ENCODE results near the gene LPIN1.

Gene LPIN1

GRCh38 chr2:11784747-11785610 lies 38.5 kb downstream of the LPIN1 start:
- DNase-seq (ENCODE audit: low read depth in 2 of 2): peak; percentile 15 to 21

- no peak for DNase-seq (ENCODE audit: low read depth in 2 of 2)
Measured at GRCh38 chr2:11785611-11785940, 39.1 kb downstream of the LPIN1 start.

- no peak for DNase-seq (ENCODE audit: low read depth in 2 of 2)
Measured at GRCh38 chr2:11786191-11786590, 39.8 kb downstream of the LPIN1 start.

- no peak for DNase-seq (ENCODE audit: low read depth in 2 of 2)
Measured at GRCh38 chr2:11786592-11786991, 40.2 kb downstream of the LPIN1 start.

GRCh38 chr2:11787991-11788390 lies 41.6 kb downstream of the LPIN1 start:
- DNase-seq (ENCODE audit: low read depth in 2 of 2): no peak

GRCh38 chr2:11788461-11789124 lies 42.2 kb downstream of the LPIN1 start:
- DNase-seq (ENCODE audit: low read depth in 2 of 2): no peak

GRCh38 chr2:11789243-11789642 lies 42.8 kb downstream of the LPIN1 start:
- DNase-seq (ENCODE audit: low read depth in 2 of 2): no peak

- DNase-seq (ENCODE audit: low read depth in 2 of 2): no peak
Measured at GRCh38 chr2:11790228-11790627, 43.8 kb downstream of the LPIN1 start.

GRCh38 chr2:11795590-11795989 lies 49.2 kb downstream of the LPIN1 start:
- no peak for DNase-seq (ENCODE audit: low read depth in 2 of 2)

GRCh38 chr2:11796190-11797171 lies 50.0 kb downstream of the LPIN1 start:
- DNase-seq (ENCODE audit: low read depth in 2 of 2): no peak

- DNase-seq (ENCODE audit: low read depth in 2 of 2): no peak
Measured at GRCh38 chr2:11797846-11798245, 51.4 kb downstream of the LPIN1 start.

GRCh38 chr2:11798701-11799435 lies 52.4 kb downstream of the LPIN1 start:
- no peak for DNase-seq (ENCODE audit: low read depth in 2 of 2)

- no peak for DNase-seq (ENCODE audit: low read depth in 2 of 2)
Measured at GRCh38 chr2:11799826-11800225, 53.4 kb downstream of the LPIN1 start.

- no peak for DNase-seq (ENCODE audit: low read depth in 2 of 2)
Measured at GRCh38 chr2:11802782-11803191, 56.4 kb downstream of the LPIN1 start.

GRCh38 chr2:11805024-11805423 lies 58.6 kb downstream of the LPIN1 start:
- no peak for DNase-seq (ENCODE audit: low read depth in 2 of 2)

- no peak for DNase-seq (ENCODE audit: low read depth in 2 of 2)
Measured at GRCh38 chr2:11805920-11806319, 59.5 kb downstream of the LPIN1 start.

GRCh38 chr2:11807156-11808015 lies 61.0 kb downstream of the LPIN1 start:
- DNase-seq (ENCODE audit: low read depth in 2 of 2): no peak

- DNase-seq (ENCODE audit: low read depth in 2 of 2): no peak
Measured at GRCh38 chr2:11808016-11808400, 61.6 kb downstream of the LPIN1 start.

GRCh38 chr2:11809586-11810236 lies 63.3 kb downstream of the LPIN1 start:
- no peak for DNase-seq (ENCODE audit: low read depth in 2 of 2)

Data from stimulated activated CD8-positive, alpha-beta memory T cell treated with anti-CD3 and anti-CD28 coated beads, Interleukin-15, amount 100 ng/mL, for 48 hours (primary cell).